Measurements from ENCODE around the gene BAZ1B. TPM values are rescaled to one million over a fixed set of nuclear protein-coding genes. Genes with fewer than 3 reads are reported as not detected.
"Not testable (repeated sequence)": the region's sequence is repeated elsewhere in the genome, so short reads cannot be mapped to it uniquely, and the experiment has no call there.

BAZ1B gene
- total RNA-seq, 1 experiment from 2014 or later = 66.3 TPM

DNA sequence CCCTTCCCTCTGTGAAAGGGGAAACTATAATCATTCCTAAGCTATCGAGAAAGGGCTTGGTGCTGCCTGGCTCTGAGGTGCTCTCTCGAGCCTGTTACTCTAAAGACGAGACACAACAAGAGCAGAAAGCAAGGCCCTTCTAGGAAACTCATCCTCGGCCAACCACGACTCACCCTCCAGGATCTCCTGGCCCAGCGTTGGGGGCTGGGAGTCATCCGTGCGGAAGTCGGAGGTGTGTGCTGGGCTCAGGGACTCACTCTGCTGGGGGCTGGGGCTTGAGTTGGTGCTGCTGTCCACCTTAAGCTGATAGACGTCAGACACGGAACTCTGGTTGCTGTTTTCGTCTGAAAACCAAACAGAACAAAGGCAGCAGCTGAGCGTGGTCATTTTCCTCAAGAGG, 17.6 kb upstream of the BAZ1B start (continued):
- TF ChIP-seq, protein P1, sequence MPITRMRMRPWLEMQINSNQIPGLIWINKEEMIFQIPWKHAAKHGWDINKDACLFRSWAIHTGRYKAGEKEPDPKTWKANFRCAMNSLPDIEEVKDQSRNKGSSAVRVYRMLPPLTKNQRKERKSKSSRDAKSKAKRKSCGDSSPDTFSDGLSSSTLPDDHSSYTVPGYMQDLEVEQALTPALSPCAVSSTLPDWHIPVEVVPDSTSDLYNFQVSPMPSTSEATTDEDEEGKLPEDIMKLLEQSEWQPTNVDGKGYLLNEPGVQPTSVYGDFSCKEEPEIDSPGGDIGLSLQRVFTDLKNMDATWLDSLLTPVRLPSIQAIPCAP (CRISPR knock-in tag; IDR thresholded peaks at IDR 0.05) = no peak
- TF ChIP-seq RELA (CRISPR knock-in tag; IDR thresholded peaks at IDR 0.05; ENCODE audit: borderline replicate concordance) (no peak), GTF2I (CRISPR knock-in tag; conservative IDR thresholded peaks at IDR 0.05) (no peak), NR2C2 (CRISPR knock-in tag; IDR thresholded peaks at IDR 0.05) (no peak), GRHL2 (CRISPR knock-in tag; IDR thresholded peaks at IDR 0.05; ENCODE audit: insufficient replicate concordance, severe bottlenecking) (no peak)
- TF ChIP-seq, protein P2, sequence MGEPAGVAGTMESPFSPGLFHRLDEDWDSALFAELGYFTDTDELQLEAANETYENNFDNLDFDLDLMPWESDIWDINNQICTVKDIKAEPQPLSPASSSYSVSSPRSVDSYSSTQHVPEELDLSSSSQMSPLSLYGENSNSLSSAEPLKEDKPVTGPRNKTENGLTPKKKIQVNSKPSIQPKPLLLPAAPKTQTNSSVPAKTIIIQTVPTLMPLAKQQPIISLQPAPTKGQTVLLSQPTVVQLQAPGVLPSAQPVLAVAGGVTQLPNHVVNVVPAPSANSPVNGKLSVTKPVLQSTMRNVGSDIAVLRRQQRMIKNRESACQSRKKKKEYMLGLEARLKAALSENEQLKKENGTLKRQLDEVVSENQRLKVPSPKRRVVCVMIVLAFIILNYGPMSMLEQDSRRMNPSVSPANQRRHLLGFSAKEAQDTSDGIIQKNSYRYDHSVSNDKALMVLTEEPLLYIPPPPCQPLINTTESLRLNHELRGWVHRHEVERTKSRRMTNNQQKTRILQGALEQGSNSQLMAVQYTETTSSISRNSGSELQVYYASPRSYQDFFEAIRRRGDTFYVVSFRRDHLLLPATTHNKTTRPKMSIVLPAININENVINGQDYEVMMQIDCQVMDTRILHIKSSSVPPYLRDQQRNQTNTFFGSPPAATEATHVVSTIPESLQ (CRISPR knock-in tag; IDR thresholded peaks at IDR 0.05) = no peak
- TF ChIP-seq, protein P3, sequence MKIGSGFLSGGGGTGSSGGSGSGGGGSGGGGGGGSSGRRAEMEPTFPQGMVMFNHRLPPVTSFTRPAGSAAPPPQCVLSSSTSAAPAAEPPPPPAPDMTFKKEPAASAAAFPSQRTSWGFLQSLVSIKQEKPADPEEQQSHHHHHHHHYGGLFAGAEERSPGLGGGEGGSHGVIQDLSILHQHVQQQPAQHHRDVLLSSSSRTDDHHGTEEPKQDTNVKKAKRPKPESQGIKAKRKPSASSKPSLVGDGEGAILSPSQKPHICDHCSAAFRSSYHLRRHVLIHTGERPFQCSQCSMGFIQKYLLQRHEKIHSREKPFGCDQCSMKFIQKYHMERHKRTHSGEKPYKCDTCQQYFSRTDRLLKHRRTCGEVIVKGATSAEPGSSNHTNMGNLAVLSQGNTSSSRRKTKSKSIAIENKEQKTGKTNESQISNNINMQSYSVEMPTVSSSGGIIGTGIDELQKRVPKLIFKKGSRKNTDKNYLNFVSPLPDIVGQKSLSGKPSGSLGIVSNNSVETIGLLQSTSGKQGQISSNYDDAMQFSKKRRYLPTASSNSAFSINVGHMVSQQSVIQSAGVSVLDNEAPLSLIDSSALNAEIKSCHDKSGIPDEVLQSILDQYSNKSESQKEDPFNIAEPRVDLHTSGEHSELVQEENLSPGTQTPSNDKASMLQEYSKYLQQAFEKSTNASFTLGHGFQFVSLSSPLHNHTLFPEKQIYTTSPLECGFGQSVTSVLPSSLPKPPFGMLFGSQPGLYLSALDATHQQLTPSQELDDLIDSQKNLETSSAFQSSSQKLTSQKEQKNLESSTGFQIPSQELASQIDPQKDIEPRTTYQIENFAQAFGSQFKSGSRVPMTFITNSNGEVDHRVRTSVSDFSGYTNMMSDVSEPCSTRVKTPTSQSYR (CRISPR knock-in tag; IDR thresholded peaks at IDR 0.05) = no peak
- TF ChIP-seq, protein P4, sequence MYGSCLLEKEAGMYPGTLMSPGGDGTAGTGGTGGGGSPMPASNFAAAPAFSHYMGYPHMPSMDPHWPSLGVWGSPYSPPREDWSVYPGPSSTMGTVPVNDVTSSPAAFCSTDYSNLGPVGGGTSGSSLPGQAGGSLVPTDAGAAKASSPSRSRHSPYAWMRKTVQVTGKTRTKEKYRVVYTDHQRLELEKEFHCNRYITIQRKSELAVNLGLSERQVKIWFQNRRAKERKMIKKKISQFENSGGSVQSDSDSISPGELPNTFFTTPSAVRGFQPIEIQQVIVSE (CRISPR knock-in tag; IDR thresholded peaks at IDR 0.05; ENCODE audit: borderline replicate concordance) = no peak

DNA sequence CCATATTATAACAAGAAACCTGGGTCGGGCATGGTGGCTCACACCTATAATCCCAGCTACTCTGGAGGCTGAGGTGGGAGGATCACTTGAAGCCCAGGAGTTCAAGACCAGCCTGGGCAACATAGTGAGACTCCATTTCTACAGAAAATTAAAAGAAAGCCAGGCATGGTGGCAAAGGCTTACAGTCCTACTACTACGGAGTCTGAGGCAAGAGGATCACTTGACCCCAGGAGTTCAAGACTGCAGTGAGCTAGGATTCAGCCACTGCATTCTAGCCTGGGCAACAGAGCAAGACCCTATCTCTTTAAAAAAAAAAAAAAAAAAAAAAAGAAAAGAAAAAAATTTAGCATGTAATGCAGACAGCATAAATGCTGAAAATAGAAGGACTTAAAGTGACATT, 16.4 kb upstream of the BAZ1B start:
- H3K27ac Mint-ChIP-seq; H3K9me3 Mint-ChIP-seq; H3K27me3 Mint-ChIP-seq (ENCODE audit: low read depth); ATAC-seq; POLR2A ChIA-PET; DNase-seq (ENCODE audit: low spot score); H3K4me1 Mint-ChIP-seq; H3K4me3 Mint-ChIP-seq: not testable (repeated sequence)
- CTCF ChIA-PET = interaction anchor here (1.4 kb wide), 1 partner anchor 87 kb away, joined by 3 read pairs; no protein-coding TSS in a partner anchor
- TF ChIP-seq ZNF121 (CRISPR knock-in tag; IDR thresholded peaks at IDR 0.05) = 0 out of 2 replicates have a peak, but pooled peaks have one; percentile 33
- H3K36me3 Mint-ChIP-seq = peaks cover 40% of the 10 kb centered on the region

DNA sequence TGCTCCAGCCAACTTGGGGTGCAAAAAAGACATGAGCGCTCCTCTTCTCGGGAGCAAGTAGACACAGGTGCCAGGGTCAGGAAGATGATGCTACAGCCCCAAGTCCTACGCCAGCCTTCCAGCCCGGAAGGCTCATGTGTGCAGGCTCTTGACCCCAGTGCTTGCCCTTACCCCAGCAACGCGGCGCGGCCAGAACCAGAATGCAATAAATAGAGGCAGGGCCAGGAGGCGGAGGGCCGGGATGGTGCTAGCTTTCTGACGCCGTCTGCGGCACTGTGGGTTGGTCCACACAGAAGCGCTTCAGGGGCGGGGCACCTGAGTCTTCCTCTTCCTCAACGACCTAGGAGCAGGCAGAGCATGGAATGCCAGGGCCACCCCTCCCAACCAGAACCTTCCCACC, 15.0 kb upstream of the BAZ1B start:
- ChIA-PET CTCF (no interaction called here), POLR2A (interaction anchor here (0.5 kb wide), 1 partner anchor 30 kb away, joined by 4 read pairs; no protein-coding TSS in a partner anchor)
- no peaks in the 10 kb centered on the region for H3K9me3 Mint-ChIP-seq
- no peak for ATAC-seq
- H3K4me3 Mint-ChIP-seq = no peak overlapping the region
- H3K27ac Mint-ChIP-seq = peak overlapping the region; percentile 83
- H3K36me3 Mint-ChIP-seq = peaks cover 33% of the 10 kb centered on the region
- no peak for DNase-seq (ENCODE audit: low spot score)
- no peaks in the 10 kb centered on the region for H3K27me3 Mint-ChIP-seq (ENCODE audit: low read depth)
- no peaks in the 10 kb centered on the region for H3K4me1 Mint-ChIP-seq
- TF ChIP-seq NR2C2 (CRISPR knock-in tag; IDR thresholded peaks at IDR 0.05) (no peak), ZBTB21 (CRISPR knock-in tag; IDR thresholded peaks at IDR 0.05; ENCODE audit: borderline replicate concordance) (no peak), USF1 (CRISPR knock-in tag; IDR thresholded peaks at IDR 0.05) (no peak), GABPB1 (CRISPR knock-in tag; IDR thresholded peaks at IDR 0.05) (no peak), MLX (CRISPR knock-in tag; IDR thresholded peaks at IDR 0.05) (no peak), NR1H2 (CRISPR knock-in tag; IDR thresholded peaks at IDR 0.05) (no peak), ZNF423 (CRISPR knock-in tag; IDR thresholded peaks at IDR 0.05) (no peak), EMX1 (CRISPR knock-in tag; IDR thresholded peaks at IDR 0.05) (no peak)
- TF ChIP-seq, protein P4 (CRISPR knock-in tag; IDR thresholded peaks at IDR 0.05; ENCODE audit: borderline replicate concordance) = no peak
- TF ChIP-seq, protein P5, sequence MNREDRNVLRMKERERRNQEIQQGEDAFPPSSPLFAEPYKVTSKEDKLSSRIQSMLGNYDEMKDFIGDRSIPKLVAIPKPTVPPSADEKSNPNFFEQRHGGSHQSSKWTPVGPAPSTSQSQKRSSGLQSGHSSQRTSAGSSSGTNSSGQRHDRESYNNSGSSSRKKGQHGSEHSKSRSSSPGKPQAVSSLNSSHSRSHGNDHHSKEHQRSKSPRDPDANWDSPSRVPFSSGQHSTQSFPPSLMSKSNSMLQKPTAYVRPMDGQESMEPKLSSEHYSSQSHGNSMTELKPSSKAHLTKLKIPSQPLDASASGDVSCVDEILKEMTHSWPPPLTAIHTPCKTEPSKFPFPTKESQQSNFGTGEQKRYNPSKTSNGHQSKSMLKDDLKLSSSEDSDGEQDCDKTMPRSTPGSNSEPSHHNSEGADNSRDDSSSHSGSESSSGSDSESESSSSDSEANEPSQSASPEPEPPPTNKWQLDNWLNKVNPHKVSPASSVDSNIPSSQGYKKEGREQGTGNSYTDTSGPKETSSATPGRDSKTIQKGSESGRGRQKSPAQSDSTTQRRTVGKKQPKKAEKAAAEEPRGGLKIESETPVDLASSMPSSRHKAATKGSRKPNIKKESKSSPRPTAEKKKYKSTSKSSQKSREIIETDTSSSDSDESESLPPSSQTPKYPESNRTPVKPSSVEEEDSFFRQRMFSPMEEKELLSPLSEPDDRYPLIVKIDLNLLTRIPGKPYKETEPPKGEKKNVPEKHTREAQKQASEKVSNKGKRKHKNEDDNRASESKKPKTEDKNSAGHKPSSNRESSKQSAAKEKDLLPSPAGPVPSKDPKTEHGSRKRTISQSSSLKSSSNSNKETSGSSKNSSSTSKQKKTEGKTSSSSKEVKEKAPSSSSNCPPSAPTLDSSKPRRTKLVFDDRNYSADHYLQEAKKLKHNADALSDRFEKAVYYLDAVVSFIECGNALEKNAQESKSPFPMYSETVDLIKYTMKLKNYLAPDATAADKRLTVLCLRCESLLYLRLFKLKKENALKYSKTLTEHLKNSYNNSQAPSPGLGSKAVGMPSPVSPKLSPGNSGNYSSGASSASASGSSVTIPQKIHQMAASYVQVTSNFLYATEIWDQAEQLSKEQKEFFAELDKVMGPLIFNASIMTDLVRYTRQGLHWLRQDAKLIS (CRISPR knock-in tag; IDR thresholded peaks at IDR 0.05; ENCODE audit: borderline replicate concordance) = no peak
- TF ChIP-seq, protein P2 (CRISPR knock-in tag; IDR thresholded peaks at IDR 0.05) = no peak

Measured in WTC11 (cell line).